ENCODE results near the gene PLXNA2.

Gene PLXNA2

GRCh38 chr1:208078752-208079151 lies 165.4 kb downstream of the PLXNA2 start:
- DNase-seq (ENCODE audit: low read depth in 2 of 3, low spot score in 1 of 3) = no peak

GRCh38 chr1:208077232-208078075 lies 166.7 kb downstream of the PLXNA2 start:
- DNase-seq (ENCODE audit: low read depth in 2 of 3, low spot score in 1 of 3) = no peak

- no peak for DNase-seq (ENCODE audit: low read depth in 2 of 3, low spot score in 1 of 3)
Observed at GRCh38 chr1:208074353-208074752, 169.8 kb downstream of the PLXNA2 start.

GRCh38 chr1:208071435-208072031 lies 172.7 kb downstream of the PLXNA2 start:
- DNase-seq (ENCODE audit: low read depth in 2 of 3, low spot score in 1 of 3) = no peak

GRCh38 chr1:208069908-208070307 lies 174.3 kb downstream of the PLXNA2 start:
- DNase-seq (ENCODE audit: low read depth in 2 of 3, low spot score in 1 of 3) = no peak

GRCh38 chr1:208069317-208069716 lies 174.9 kb downstream of the PLXNA2 start:
- no peak for DNase-seq (ENCODE audit: low read depth in 2 of 3, low spot score in 1 of 3)

- no peak for DNase-seq (ENCODE audit: low read depth in 2 of 3, low spot score in 1 of 3)
Observed at GRCh38 chr1:208068908-208069307, 175.3 kb downstream of the PLXNA2 start.

- no peak for DNase-seq (ENCODE audit: low read depth in 2 of 3, low spot score in 1 of 3)
Observed at GRCh38 chr1:208068407-208068806, 175.8 kb downstream of the PLXNA2 start.

- no peak for DNase-seq (ENCODE audit: low read depth in 2 of 3, low spot score in 1 of 3)
Observed at GRCh38 chr1:208066583-208066982, 177.6 kb downstream of the PLXNA2 start.

- DNase-seq (ENCODE audit: low read depth in 2 of 3, low spot score in 1 of 3) = no peak
Observed at GRCh38 chr1:208065862-208066261, 178.3 kb downstream of the PLXNA2 start.

- DNase-seq (ENCODE audit: low read depth in 2 of 3, low spot score in 1 of 3) = no peak
Observed at GRCh38 chr1:208061632-208062031, 182.6 kb downstream of the PLXNA2 start.

- no peak for DNase-seq (ENCODE audit: low read depth in 2 of 3, low spot score in 1 of 3)
Observed at GRCh38 chr1:208061118-208061517, 183.1 kb downstream of the PLXNA2 start.

- DNase-seq (ENCODE audit: low read depth in 2 of 3, low spot score in 1 of 3) = no peak
Observed at GRCh38 chr1:208060215-208060869, 183.8 kb downstream of the PLXNA2 start.

GRCh38 chr1:208059409-208060001 lies 184.7 kb downstream of the PLXNA2 start:
- DNase-seq (ENCODE audit: low read depth in 2 of 3, low spot score in 1 of 3) = no peak

GRCh38 chr1:208058756-208059155 lies 185.4 kb downstream of the PLXNA2 start:
- DNase-seq (ENCODE audit: low read depth in 2 of 3, low spot score in 1 of 3) = no peak

GRCh38 chr1:208058267-208058666 lies 185.9 kb downstream of the PLXNA2 start:
- no peak for DNase-seq (ENCODE audit: low read depth in 2 of 3, low spot score in 1 of 3)

- no peak for DNase-seq (ENCODE audit: low read depth in 2 of 3, low spot score in 1 of 3)
Observed at GRCh38 chr1:208057056-208057455, 187.1 kb downstream of the PLXNA2 start.

GRCh38 chr1:208055535-208055934 lies 188.6 kb downstream of the PLXNA2 start:
- no peak for DNase-seq (ENCODE audit: low read depth in 2 of 3, low spot score in 1 of 3)

GRCh38 chr1:208054911-208055379 lies 189.2 kb downstream of the PLXNA2 start:
- no peak for DNase-seq (ENCODE audit: low read depth in 2 of 3, low spot score in 1 of 3)

- no peak for DNase-seq (ENCODE audit: low read depth in 2 of 3, low spot score in 1 of 3)
Observed at GRCh38 chr1:208054485-208054884, 189.7 kb downstream of the PLXNA2 start.

GRCh38 chr1:208053661-208054060 lies 190.5 kb downstream of the PLXNA2 start:
- no peak for DNase-seq (ENCODE audit: low read depth in 2 of 3, low spot score in 1 of 3)

Data from stimulated activated CD4-positive, alpha-beta T cell treated with anti-CD3 and anti-CD28 coated beads, Interleukin-12 subunit alpha, Interleukin-12 subunit beta, amount 100 ng/mL, for 48 hours (primary cell).